ENCODE measurements around the gene BROX. TPM values are rescaled to one million over a fixed set of nuclear protein-coding genes. Genes with fewer than 3 reads are reported as not detected.

The BROX gene
- total RNA-seq, 4 donors from 2014 or later = 36.6 to 55.6 (median 48.4) TPM

GRCh38 chr1:222697203-222697602, 15.2 kb upstream of the BROX start:
- Histone ChIP-seq H3K4me1 (peaks cover 0 to 8% (median 0%) of the 10 kb centered on the region in 4 donors), H3K36me3 (peaks cover 0 to 51% (median 17%) of the 10 kb centered on the region in 4 donors), H3K4me3 (no peak overlapping the region), H3K27ac (replicated peaks in 1 of 4) (peak overlapping the region in 1 of 4 donors; percentile 3), H3K9me3 (no peaks in the 10 kb centered on the region), H3K27me3 (no peaks in the 10 kb centered on the region)
- TF ChIP-seq EP300 (IDR thresholded peaks at IDR 0.05) (no peak), CTCF (IDR thresholded peaks at IDR 0.05) (no peak), POLR2AphosphoS5 (IDR thresholded peaks at IDR 0.05) (no peak), POLR2A (IDR thresholded peaks at IDR 0.05; ENCODE audit: low read depth) (no peak)
- intact Hi-C loops (cut with DNase I) = no loop called here
- no peak for DNase-seq (ENCODE audit: extremely low spot score)
- WGBS = 100% methylated on average over 2 of the region's 2 CpGs

GRCh38 chr1:222697826-222698225, 14.5 kb upstream of the BROX start:
- Histone ChIP-seq H3K4me3 (no peak overlapping the region), H3K9me3 (no peaks in the 10 kb centered on the region), H3K4me1 (peaks cover 0 to 8% (median 0%) of the 10 kb centered on the region in 4 donors), H3K27ac (replicated peaks in 1 of 4) (peak overlapping the region in 1 of 4 donors; percentile 3), H3K36me3 (peaks cover 0 to 51% (median 16%) of the 10 kb centered on the region in 4 donors), H3K27me3 (no peaks in the 10 kb centered on the region)
- DNase-seq (ENCODE audit: extremely low spot score) = no peak
- intact Hi-C loops (cut with DNase I) = no loop called here
- TF ChIP-seq POLR2AphosphoS5 (IDR thresholded peaks at IDR 0.05) (no peak), CTCF (IDR thresholded peaks at IDR 0.05) (no peak), EP300 (IDR thresholded peaks at IDR 0.05) (no peak), POLR2A (IDR thresholded peaks at IDR 0.05; ENCODE audit: low read depth) (no peak)
- 78% methylated on average over 2 of the region's 2 CpGs for WGBS

GRCh38 chr1:222702210-222702609, 10.2 kb upstream of the BROX start:
- TF ChIP-seq POLR2A (IDR thresholded peaks at IDR 0.05; ENCODE audit: low read depth) (no peak), POLR2AphosphoS5 (IDR thresholded peaks at IDR 0.05) (no peak), CTCF (IDR thresholded peaks at IDR 0.05) (no peak), EP300 (IDR thresholded peaks at IDR 0.05) (no peak)
- Histone ChIP-seq H3K36me3 (peaks cover 0 to 42% (median 11%) of the 10 kb centered on the region in 4 donors), H3K27ac (replicated peaks in 1 of 4) (no peak overlapping the region), H3K4me1 (peaks cover 0 to 8% (median 0%) of the 10 kb centered on the region in 4 donors), H3K27me3 (no peaks in the 10 kb centered on the region), H3K4me3 (no peak overlapping the region), H3K9me3 (no peaks in the 10 kb centered on the region)
- DNase-seq (ENCODE audit: extremely low spot score) = no peak
- WGBS = 94% methylated on average over 4 of the region's 4 CpGs
- intact Hi-C loops (cut with DNase I) = no loop called here

- peaks cover 0 to 9% (median 6%) of the 10 kb centered on the region in 4 donors for H3K4me1 ChIP-seq
- no peak for TF ChIP-seq POLR2A (IDR thresholded peaks at IDR 0.05; ENCODE audit: low read depth)
- TF ChIP-seq CTCF (IDR thresholded peaks at IDR 0.05) = no peak
- H3K4me3 ChIP-seq = no peak overlapping the region
- peaks cover 0 to 33% (median 11%) of the 10 kb centered on the region in 4 donors for H3K36me3 ChIP-seq
- H3K27ac ChIP-seq (replicated peaks in 1 of 4) = no peak overlapping the region
- H3K9me3 ChIP-seq = no peaks in the 10 kb centered on the region
- intact Hi-C loops (cut with DNase I) = no loop called here
- 78% methylated on average over 1 of the region's 1 CpG for WGBS
- H3K27me3 ChIP-seq = no peaks in the 10 kb centered on the region
- DNase-seq (ENCODE audit: extremely low spot score) = no peak
Observed at GRCh38 chr1:222704260-222704659, 8.1 kb upstream of the BROX start.

GRCh38 chr1:222706815-222707214, 5.5 kb upstream of the BROX start:
- H3K9me3 ChIP-seq = no peaks in the 10 kb centered on the region
- peaks cover 14 to 29% (median 26%) of the 10 kb centered on the region in 4 donors for H3K4me1 ChIP-seq
- intact Hi-C loops (cut with DNase I) = no loop called here
- TF ChIP-seq POLR2A (IDR thresholded peaks at IDR 0.05; ENCODE audit: low read depth) (no peak), CTCF (IDR thresholded peaks at IDR 0.05) (peak in 1 of 3 experiments; percentile 8)
- WGBS = 96% methylated on average over 4 of the region's 4 CpGs
- no peak overlapping the region for H3K4me3 ChIP-seq
- peaks cover 0 to 11% (median 5%) of the 10 kb centered on the region in 4 donors for H3K36me3 ChIP-seq
- H3K27me3 ChIP-seq = no peaks in the 10 kb centered on the region
- DNase-seq (ENCODE audit: extremely low spot score) = no peak
- H3K27ac ChIP-seq (replicated peaks in 1 of 4) = no peak overlapping the region

All from esophagus muscularis mucosa (tissue), 4 donors.